ENCODE data around the gene KRT15.
A peak's percentile ranks its signal among the peaks of the same experiment; 100 is the strongest.

Gene KRT15

GRCh38 chr17:41532947-41533570, 14.4 kb upstream of the KRT15 start:
- TF ChIP-seq ZFX (IDR thresholded peaks at IDR 0.05; ENCODE audit: borderline replicate concordance) = no peak
- TF ChIP-seq CTCF (IDR thresholded peaks at IDR 0.05) = no peak
- H3K27ac ChIP-seq = peak overlapping the region; percentile 27; the same call in 1 of the 2 replicates

- no peak for TF ChIP-seq ZFX (IDR thresholded peaks at IDR 0.05; ENCODE audit: borderline replicate concordance)
- H3K27ac ChIP-seq = no peak overlapping the region
Measured at GRCh38 chr17:41531993-41532392, 13.3 kb upstream of the KRT15 start.

- TF ChIP-seq CTCF (IDR thresholded peaks at IDR 0.05) = no peak
- TF ChIP-seq ZFX (IDR thresholded peaks at IDR 0.05; ENCODE audit: borderline replicate concordance) = no peak
Measured at GRCh38 chr17:41530062-41531048, 11.7 kb upstream of the KRT15 start.

GRCh38 chr17:41529491-41529915, 10.8 kb upstream of the KRT15 start:
- TF ChIP-seq ZFX (IDR thresholded peaks at IDR 0.05; ENCODE audit: borderline replicate concordance) (no peak), CTCF (IDR thresholded peaks at IDR 0.05) (no peak)
- peak overlapping the region; percentile 87 for H3K27ac ChIP-seq

More at GRCh38 chr17:41530062-41531048, 11.7 kb upstream of the KRT15 start:
- peak overlapping the region; percentile 87 for H3K27ac ChIP-seq

- TF ChIP-seq ZFX (IDR thresholded peaks at IDR 0.05; ENCODE audit: borderline replicate concordance) = no peak
- no peak for TF ChIP-seq CTCF (IDR thresholded peaks at IDR 0.05)
- H3K27ac ChIP-seq = peak overlapping the region; percentile 87
Measured at GRCh38 chr17:41528959-41529353, 10.3 kb upstream of the KRT15 start.

- peak overlapping the region; percentile 87 for H3K27ac ChIP-seq
- TF ChIP-seq ZFX (IDR thresholded peaks at IDR 0.05; ENCODE audit: borderline replicate concordance) (no peak), CTCF (IDR thresholded peaks at IDR 0.05) (peak; percentile 26; the same call in 1 of the 2 replicates)
Measured at GRCh38 chr17:41527063-41528023, 8.7 kb upstream of the KRT15 start.

GRCh38 chr17:41524261-41524660, 5.6 kb upstream of the KRT15 start:
- TF ChIP-seq CTCF (IDR thresholded peaks at IDR 0.05) = no peak
- no peak for TF ChIP-seq ZFX (IDR thresholded peaks at IDR 0.05; ENCODE audit: borderline replicate concordance)
- peak overlapping the region; percentile 87 for H3K27ac ChIP-seq

All from 22Rv1 (cell line).